ENCODE results near the gene CDH12.

Gene CDH12

GRCh38 chr5:21831145-21831787 lies 1021.9 kb downstream of the CDH12 start:
- Histone ChIP-seq H3K79me2 (ENCODE audit: insufficient read depth, low read length) (no peaks in the 10 kb centered on the region), H3K4me2 (ENCODE audit: low read length) (no peak overlapping the region), H2AFZ (ENCODE audit: low read length) (no peak overlapping the region), H3K9ac (ENCODE audit: low read length) (no peak overlapping the region), H3K27ac (ENCODE audit: low read depth, low read length, poor library complexity, severe bottlenecking) (no peak overlapping the region), H3K4me3 (ENCODE audit: low read depth, low read length, poor library complexity, severe bottlenecking) (no peak overlapping the region), H3K4me1 (ENCODE audit: insufficient read depth, low read length, severe bottlenecking) (no peaks in the 10 kb centered on the region), H3F3A (ENCODE audit: insufficient read depth, low read length) (no peaks in the 10 kb centered on the region), H3K27me3 (ENCODE audit: insufficient read depth, low read length) (no peaks in the 10 kb centered on the region), H3K9me2 (ENCODE audit: low read depth, low read length) (no peaks in the 10 kb centered on the region), H4K20me1 (ENCODE audit: insufficient read depth, low read length) (no peaks in the 10 kb centered on the region), H3K36me3 (ENCODE audit: insufficient read depth, low read length) (no peaks in the 10 kb centered on the region), H3K9me3 (ENCODE audit: low read length) (no peaks in the 10 kb centered on the region)
- TF ChIP-seq EZH2 (IDR thresholded peaks at IDR 0.05; ENCODE audit: borderline replicate concordance, low read length) = no peak
- TF ChIP-seq, protein P1, sequence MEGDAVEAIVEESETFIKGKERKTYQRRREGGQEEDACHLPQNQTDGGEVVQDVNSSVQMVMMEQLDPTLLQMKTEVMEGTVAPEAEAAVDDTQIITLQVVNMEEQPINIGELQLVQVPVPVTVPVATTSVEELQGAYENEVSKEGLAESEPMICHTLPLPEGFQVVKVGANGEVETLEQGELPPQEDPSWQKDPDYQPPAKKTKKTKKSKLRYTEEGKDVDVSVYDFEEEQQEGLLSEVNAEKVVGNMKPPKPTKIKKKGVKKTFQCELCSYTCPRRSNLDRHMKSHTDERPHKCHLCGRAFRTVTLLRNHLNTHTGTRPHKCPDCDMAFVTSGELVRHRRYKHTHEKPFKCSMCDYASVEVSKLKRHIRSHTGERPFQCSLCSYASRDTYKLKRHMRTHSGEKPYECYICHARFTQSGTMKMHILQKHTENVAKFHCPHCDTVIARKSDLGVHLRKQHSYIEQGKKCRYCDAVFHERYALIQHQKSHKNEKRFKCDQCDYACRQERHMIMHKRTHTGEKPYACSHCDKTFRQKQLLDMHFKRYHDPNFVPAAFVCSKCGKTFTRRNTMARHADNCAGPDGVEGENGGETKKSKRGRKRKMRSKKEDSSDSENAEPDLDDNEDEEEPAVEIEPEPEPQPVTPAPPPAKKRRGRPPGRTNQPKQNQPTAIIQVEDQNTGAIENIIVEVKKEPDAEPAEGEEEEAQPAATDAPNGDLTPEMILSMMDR (IDR thresholded peaks at IDR 0.05; ENCODE audit: low read length) = no peak

DNA sequence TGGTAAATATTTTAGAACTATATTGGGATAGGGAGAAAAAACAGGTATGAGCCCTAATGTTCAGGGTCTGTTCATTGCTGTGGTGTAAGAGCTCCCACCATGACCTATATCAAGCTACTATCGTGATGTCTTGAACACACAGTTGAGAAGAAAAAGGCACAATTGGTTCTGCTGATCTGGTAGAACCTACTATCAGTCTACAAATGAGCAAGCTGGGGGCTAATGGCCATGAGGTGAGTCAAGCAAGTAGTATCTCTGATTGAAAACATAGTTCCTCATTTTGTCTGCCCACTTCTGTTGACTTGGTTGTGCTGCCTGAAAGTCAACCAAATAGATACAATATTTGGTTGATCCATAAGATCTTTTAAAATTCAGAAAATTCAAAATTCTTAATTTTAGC lies 1026.3 kb downstream of the CDH12 start:
- Histone ChIP-seq H3K27me3 (ENCODE audit: insufficient read depth, low read length) (no peaks in the 10 kb centered on the region), H3K79me2 (ENCODE audit: insufficient read depth, low read length) (no peaks in the 10 kb centered on the region), H3K4me1 (ENCODE audit: insufficient read depth, low read length, severe bottlenecking) (no peaks in the 10 kb centered on the region), H3K9me3 (ENCODE audit: low read length) (no peaks in the 10 kb centered on the region), H3K27ac (ENCODE audit: low read depth, low read length, poor library complexity, severe bottlenecking) (no peak overlapping the region), H4K20me1 (ENCODE audit: insufficient read depth, low read length) (no peaks in the 10 kb centered on the region), H3K4me3 (ENCODE audit: low read depth, low read length, poor library complexity, severe bottlenecking) (no peak overlapping the region), H3K9me2 (ENCODE audit: low read depth, low read length) (no peaks in the 10 kb centered on the region), H3K36me3 (ENCODE audit: insufficient read depth, low read length) (no peaks in the 10 kb centered on the region), H2AFZ (ENCODE audit: low read length) (no peak overlapping the region), H3K4me2 (ENCODE audit: low read length) (no peak overlapping the region), H3F3A (ENCODE audit: insufficient read depth, low read length) (no peaks in the 10 kb centered on the region), H3K9ac (ENCODE audit: low read length) (no peak overlapping the region)
- no peak for TF ChIP-seq EZH2 (IDR thresholded peaks at IDR 0.05; ENCODE audit: borderline replicate concordance, low read length)
- TF ChIP-seq, protein P1 (IDR thresholded peaks at IDR 0.05; ENCODE audit: low read length) = no peak

- H2AFZ ChIP-seq (ENCODE audit: low read length) = no peak overlapping the region
- H3K9me3 ChIP-seq (ENCODE audit: low read length) = no peaks in the 10 kb centered on the region
- no peaks in the 10 kb centered on the region for H3K27me3 ChIP-seq (ENCODE audit: insufficient read depth, low read length)
- no peaks in the 10 kb centered on the region for H3K79me2 ChIP-seq (ENCODE audit: insufficient read depth, low read length)
- no peaks in the 10 kb centered on the region for H4K20me1 ChIP-seq (ENCODE audit: insufficient read depth, low read length)
- H3K27ac ChIP-seq (ENCODE audit: low read depth, low read length, poor library complexity, severe bottlenecking) = no peak overlapping the region
- H3K4me3 ChIP-seq (ENCODE audit: low read depth, low read length, poor library complexity, severe bottlenecking) = no peak overlapping the region
- H3K36me3 ChIP-seq (ENCODE audit: insufficient read depth, low read length) = no peaks in the 10 kb centered on the region
- TF ChIP-seq, protein P1 (IDR thresholded peaks at IDR 0.05; ENCODE audit: low read length) = no peak
- no peak for TF ChIP-seq EZH2 (IDR thresholded peaks at IDR 0.05; ENCODE audit: borderline replicate concordance, low read length)
- H3K9me2 ChIP-seq (ENCODE audit: low read depth, low read length) = no peaks in the 10 kb centered on the region
- no peaks in the 10 kb centered on the region for H3F3A ChIP-seq (ENCODE audit: insufficient read depth, low read length)
- no peak overlapping the region for H3K4me2 ChIP-seq (ENCODE audit: low read length)
- H3K9ac ChIP-seq (ENCODE audit: low read length) = no peak overlapping the region
- no peaks in the 10 kb centered on the region for H3K4me1 ChIP-seq (ENCODE audit: insufficient read depth, low read length, severe bottlenecking)
Observed at GRCh38 chr5:21823588-21823987, 1029.6 kb downstream of the CDH12 start.

Measured in OCI-LY1 (cell line).